Parathyroid adenoma (tissue), 2 donors: Measurements from ENCODE around the gene CCDC137.

Experiments
- H2AFZ ChIP-seq: fragments of 300-600 bp; sonication (generic); one replicate; pipeline ENCODE4 v1.7.0; 2017; ENCODE audit warnings: antibody characterized with exemption, mild to moderate bottlenecking
- H3K27ac ChIP-seq: fragments of 300-600 bp; sonication (generic); one replicate; pipeline ENCODE4 v1.7.0; 2017
- H3K27me3 ChIP-seq: fragments of 300-600 bp; sonication (generic); one replicate; pipeline ENCODE4 v1.7.0; 2017; ENCODE audit warnings: low read length; ENCODE audit not compliant: control insufficient read depth, insufficient read depth
- H3K36me3 ChIP-seq: fragments of 300-600 bp; sonication (generic); one replicate; pipeline ENCODE4 v1.7.0; 2017; ENCODE audit warnings: low read length; ENCODE audit not compliant: control insufficient read depth, insufficient read depth
- H3K4me1 ChIP-seq: fragments of 300-600 bp; sonication (generic); one replicate; pipeline ENCODE4 v1.7.0; 2017; ENCODE audit warnings: control low read depth
- H3K4me2 ChIP-seq: fragments of 300-600 bp; sonication (generic); one replicate; pipeline ENCODE4 v1.7.0; 2017; ENCODE audit warnings: low read length
- H3K4me3 ChIP-seq: fragments of 300-600 bp; sonication (generic); one replicate; pipeline ENCODE4 v1.7.0; 2017; ENCODE audit warnings: low read depth, low read length
- H3K79me2 ChIP-seq: fragments of 300-600 bp; sonication (generic); one replicate; pipeline ENCODE4 v1.7.0; 2017; ENCODE audit warnings: control low read depth
- H3K9ac ChIP-seq: fragments of 300-600 bp; sonication (generic); one replicate; pipeline ENCODE4 v1.7.0; 2017; ENCODE audit warnings: mild to moderate bottlenecking
- H3K9me3 ChIP-seq: fragments of 300-600 bp; sonication (generic); one replicate; pipeline ENCODE4 v1.7.0; 2017; ENCODE audit warnings: low read length; ENCODE audit not compliant: control insufficient read depth
- CTCF ChIP-seq: fragments of 300-600 bp; sonication (generic); IDR thresholded peaks from one replicate; pipeline ENCODE4 v1.7.0; 2017; ENCODE audit warnings: antibody characterized with exemption, mild to moderate bottlenecking
- donor health status: primary hyperparathyroidism.

Gene CCDC137

GRCh38 chr17:81690549-81690948 lies 24.0 kb downstream of the CCDC137 start:
- H3K79me2 ChIP-seq = peaks cover 54% of the 10 kb centered on the region
- H3K36me3 ChIP-seq = no peaks in the 10 kb centered on the region
- H3K27ac ChIP-seq = no peak overlapping the region
- no peak overlapping the region for H3K9ac ChIP-seq
- no peak overlapping the region for H3K4me3 ChIP-seq
- no peaks in the 10 kb centered on the region for H3K9me3 ChIP-seq
- H3K4me1 ChIP-seq = peaks cover under 1% of the 10 kb centered on the region
- H2AFZ ChIP-seq = no peak overlapping the region
- no peak for TF ChIP-seq CTCF
- no peak overlapping the region for H3K4me2 ChIP-seq
- no peaks in the 10 kb centered on the region for H3K27me3 ChIP-seq

DNA sequence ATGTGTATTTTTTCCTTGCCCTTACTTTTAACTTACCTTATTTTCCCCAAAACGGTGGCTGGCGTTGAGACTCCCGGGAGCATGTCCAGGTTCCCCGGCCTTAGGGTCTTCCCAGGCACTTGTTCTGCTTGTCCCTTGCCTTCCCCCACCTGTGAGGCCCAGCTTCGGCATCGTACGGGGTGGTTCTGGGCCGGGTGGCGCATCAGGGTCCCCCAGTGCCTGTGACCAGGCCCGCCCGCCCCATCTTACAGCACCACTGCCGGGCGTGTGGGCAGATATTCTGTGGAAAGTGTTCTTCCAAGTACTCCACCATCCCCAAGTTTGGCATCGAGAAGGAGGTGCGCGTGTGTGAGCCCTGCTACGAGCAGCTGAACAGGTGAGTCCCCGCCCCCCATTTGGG lies 24.7 kb downstream of the CCDC137 start:
- Histone ChIP-seq H3K27ac (no peak overlapping the region), H3K9me3 (no peaks in the 10 kb centered on the region), H3K4me2 (no peak overlapping the region), H3K36me3 (no peaks in the 10 kb centered on the region), H3K4me3 (no peak overlapping the region), H3K27me3 (no peaks in the 10 kb centered on the region), H3K79me2 (peaks cover 47% of the 10 kb centered on the region), H3K4me1 (no peaks in the 10 kb centered on the region), H3K9ac (no peak overlapping the region), H2AFZ (no peak overlapping the region)
- TF ChIP-seq CTCF = no peak

GRCh38 chr17:81691608-81692007 lies 25.1 kb downstream of the CCDC137 start:
- no peaks in the 10 kb centered on the region for H3K27me3 ChIP-seq
- TF ChIP-seq CTCF = no peak
- H3K9ac ChIP-seq = no peak overlapping the region
- H3K27ac ChIP-seq = no peak overlapping the region
- H3K4me3 ChIP-seq = no peak overlapping the region
- H3K4me1 ChIP-seq = no peaks in the 10 kb centered on the region
- peaks cover 43% of the 10 kb centered on the region for H3K79me2 ChIP-seq
- no peaks in the 10 kb centered on the region for H3K36me3 ChIP-seq
- no peak overlapping the region for H3K4me2 ChIP-seq
- H2AFZ ChIP-seq = no peak overlapping the region
- H3K9me3 ChIP-seq = no peaks in the 10 kb centered on the region

DNA sequence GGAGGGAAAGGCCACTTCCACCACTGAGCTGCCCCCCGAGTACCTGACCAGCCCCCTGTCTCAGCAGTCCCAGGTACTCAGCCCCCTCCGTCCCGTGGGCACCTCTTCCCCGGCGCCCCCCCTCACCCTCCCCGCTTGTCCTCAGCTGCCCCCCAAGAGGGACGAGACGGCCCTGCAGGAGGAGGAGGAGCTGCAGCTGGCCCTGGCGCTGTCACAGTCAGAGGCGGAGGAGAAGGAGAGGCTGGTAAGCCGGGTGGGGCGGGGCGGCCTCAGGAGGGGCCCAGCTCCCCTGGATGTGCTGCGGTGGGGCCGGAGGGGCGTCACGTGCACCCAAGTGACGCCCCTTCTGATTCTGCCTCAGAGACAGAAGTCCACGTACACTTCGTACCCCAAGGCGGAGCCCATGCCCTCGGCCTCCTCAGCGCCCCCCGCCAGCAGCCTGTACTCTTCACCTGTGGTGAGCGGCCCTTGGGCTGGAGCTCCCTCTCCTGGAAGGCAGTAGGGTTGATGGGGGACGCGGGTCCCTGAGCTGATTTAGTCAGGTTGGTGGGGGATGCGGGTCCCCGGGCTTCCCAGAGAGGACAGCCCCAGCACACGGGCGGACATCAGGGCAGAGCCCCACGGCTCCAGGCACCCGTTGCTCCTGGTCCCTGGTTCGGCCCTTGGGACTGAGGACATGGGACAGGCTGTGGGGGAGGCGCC lies 27.1 kb downstream of the CCDC137 start:
- Histone ChIP-seq H3K27ac (no peak overlapping the region), H3K27me3 (no peaks in the 10 kb centered on the region), H3K9ac (no peak overlapping the region), H3K4me1 (no peaks in the 10 kb centered on the region), H2AFZ (no peak overlapping the region), H3K4me2 (no peak overlapping the region), H3K4me3 (no peak overlapping the region), H3K79me2 (peaks cover 29% of the 10 kb centered on the region), H3K36me3 (no peaks in the 10 kb centered on the region), H3K9me3 (no peaks in the 10 kb centered on the region)
- no peak for TF ChIP-seq CTCF

DNA sequence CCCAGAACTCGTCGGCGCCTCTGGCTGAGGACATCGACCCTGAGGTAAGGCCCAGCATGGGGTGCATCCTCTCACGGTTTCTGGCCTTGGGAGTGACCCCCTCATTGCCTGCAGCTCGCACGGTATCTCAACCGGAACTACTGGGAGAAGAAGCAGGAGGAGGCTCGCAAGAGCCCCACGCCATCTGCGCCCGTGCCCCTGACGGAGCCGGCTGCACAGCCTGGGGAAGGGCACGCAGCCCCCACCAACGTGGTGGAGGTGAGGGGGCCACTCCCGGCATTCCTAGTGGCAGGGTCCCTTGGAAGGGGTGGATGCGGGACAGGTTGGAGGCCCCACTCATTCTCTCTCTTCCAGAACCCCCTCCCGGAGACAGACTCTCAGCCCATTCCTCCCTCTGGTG lies 28.3 kb downstream of the CCDC137 start:
- Histone ChIP-seq H3K79me2 (peaks cover 23% of the 10 kb centered on the region), H2AFZ (no peak overlapping the region), H3K4me3 (no peak overlapping the region), H3K36me3 (no peaks in the 10 kb centered on the region), H3K4me1 (no peaks in the 10 kb centered on the region), H3K4me2 (no peak overlapping the region), H3K9me3 (no peaks in the 10 kb centered on the region), H3K27ac (no peak overlapping the region), H3K9ac (no peak overlapping the region), H3K27me3 (no peaks in the 10 kb centered on the region)
- TF ChIP-seq CTCF = no peak
